HG03108 (cell line): ENCODE results near the gene DLG2.
"Not testable (repeated sequence)": the region's sequence is repeated elsewhere in the genome, so short reads cannot be mapped to it uniquely, and the experiment has no call there.

Source experiments
- ATAC-seq: cut with Tn5 transposase; IDR thresholded peaks from one replicate; pipeline ENCODE4 v1.9.1; 2021; ENCODE audit warnings: moderate library complexity; ENCODE audit not compliant: unreplicated experiment

The DLG2 gene

GRCh38 chr11:85472953-85473352 is 154.2 kb downstream of the DLG2 start:
- ATAC-seq = no peak

GRCh38 chr11:85464283-85464682 is 162.9 kb downstream of the DLG2 start:
- no peak for ATAC-seq

GRCh38 chr11:85459304-85459703 is 167.8 kb downstream of the DLG2 start:
- ATAC-seq = no peak

GRCh38 chr11:85444479-85444878 is 182.7 kb downstream of the DLG2 start:
- ATAC-seq = no peak

GRCh38 chr11:85440273-85440672 is 186.9 kb downstream of the DLG2 start:
- ATAC-seq = no peak

- no peak for ATAC-seq
These were observed 188.8 kb downstream of the DLG2 start for GRCh38 chr11:85438328-85438727.

GRCh38 chr11:85431319-85431718 is 195.8 kb downstream of the DLG2 start:
- ATAC-seq = no peak

- ATAC-seq = no peak
These were observed 203.3 kb downstream of the DLG2 start for GRCh38 chr11:85423794-85424193.

- ATAC-seq = no peak
These were observed 203.8 kb downstream of the DLG2 start for GRCh38 chr11:85423316-85423715.

- no peak for ATAC-seq
These were observed 213.0 kb downstream of the DLG2 start for GRCh38 chr11:85414175-85414574.

GRCh38 chr11:85407648-85408047 is 219.5 kb downstream of the DLG2 start:
- no peak for ATAC-seq

GRCh38 chr11:85406841-85407240 is 220.3 kb downstream of the DLG2 start:
- ATAC-seq = no peak

GRCh38 chr11:85406316-85406715 is 220.8 kb downstream of the DLG2 start:
- ATAC-seq = no peak

- ATAC-seq = not testable (repeated sequence)
These were observed 231.6 kb downstream of the DLG2 start for GRCh38 chr11:85395515-85396055.

GRCh38 chr11:85394283-85394682 is 232.9 kb downstream of the DLG2 start:
- ATAC-seq = no peak

GRCh38 chr11:85391141-85391540 is 236.0 kb downstream of the DLG2 start:
- no peak for ATAC-seq

GRCh38 chr11:85385547-85385946 is 241.6 kb downstream of the DLG2 start:
- no peak for ATAC-seq

GRCh38 chr11:85385111-85385510 is 242.0 kb downstream of the DLG2 start:
- no peak for ATAC-seq

GRCh38 chr11:85379066-85379465 is 248.1 kb downstream of the DLG2 start:
- no peak for ATAC-seq

GRCh38 chr11:85377901-85378300 is 249.2 kb downstream of the DLG2 start:
- no peak for ATAC-seq

- no peak for ATAC-seq
These were observed 267.3 kb downstream of the DLG2 start for GRCh38 chr11:85359859-85360258.

- no peak for ATAC-seq
These were observed 271.2 kb downstream of the DLG2 start for GRCh38 chr11:85355921-85356320.

- not testable (repeated sequence) for ATAC-seq
These were observed 277.6 kb downstream of the DLG2 start for GRCh38 chr11:85349539-85349938.
